Spleen (tissue), 11 donors: ENCODE data around the gene RERE. TPM values are rescaled to one million over a fixed set of nuclear protein-coding genes. Genes with fewer than 3 reads are reported as not detected.
"Not testable (repeated sequence)": the region's sequence is repeated elsewhere in the genome, so short reads cannot be mapped to it uniquely, and the experiment has no call there.

Experiments used
- DNase-seq: peaks from one replicate; pipeline ENCODE4 v3.0.0-alpha.2; 2020
- H3K27ac ChIP-seq, 8 donors: fragments of 200-600 bp; sonication (generic) in 7 of 8; 1 replicate in 4 of 8; 2 replicates in 4 of 8; pipeline versions ENCODE4 v1.5.0 to v1.8.0; 2016 to 2021; ENCODE audit warnings: inconsistent platforms in 4 of 8, mild to moderate bottlenecking in 4 of 8, moderate library complexity in 1 of 8
- H3K27me3 ChIP-seq, 7 donors: fragments of 200-600 bp; sonication (generic) in 6 of 7; replicated peaks in 1 of 7; 1 replicate in 4 of 7; 2 replicates in 3 of 7; pipeline versions ENCODE4 v1.5.0 to v1.8.0; 2016 to 2021; ENCODE audit warnings: inconsistent platforms in 3 of 7, mild to moderate bottlenecking in 1 of 7
- H3K36me3 ChIP-seq, 6 donors: fragments of 200-600 bp; sonication (generic) in 5 of 6; 1 replicate in 4 of 6; 2 replicates in 2 of 6; pipeline versions ENCODE4 v1.5.0 to v1.8.0; 2016 to 2021; ENCODE audit warnings: inconsistent platforms in 2 of 6
- H3K4me1 ChIP-seq, 6 donors: fragments of 200-600 bp; sonication (generic) in 5 of 6; 1 replicate in 3 of 6; 2 replicates in 3 of 6; pipeline versions ENCODE4 v1.5.0 to v1.8.0; 2016 to 2021; ENCODE audit warnings: inconsistent platforms in 3 of 6
- H3K4me3 ChIP-seq, 8 donors: fragments of 200-600 bp; sonication (generic) in 7 of 8; 1 replicate in 4 of 8; 2 replicates in 4 of 8; pipeline versions ENCODE4 v1.5.0 to v1.8.0; 2016 to 2021; ENCODE audit warnings: inconsistent platforms in 4 of 8, mild to moderate bottlenecking in 4 of 8, moderate library complexity in 2 of 8
- H3K9me3 ChIP-seq, 8 donors: fragments of 200-600 bp; sonication (generic) in 7 of 8; 1 replicate in 4 of 8; 2 replicates in 4 of 8; pipeline versions ENCODE4 v1.5.0 to v1.8.0; 2016 to 2021; ENCODE audit warnings: inconsistent platforms in 4 of 8
- POLR2A ChIP-seq, 3 donors: fragments of 450-650 bp; IDR thresholded peaks; one replicate each; pipeline ENCODE4 v1.5.1; 2017; ENCODE audit warnings: antibody characterized with exemption in 3 of 3, mild to moderate bottlenecking in 1 of 3
- POLR2AphosphoS5 ChIP-seq, 3 donors: sonication (generic); formaldehyde crosslinking; IDR thresholded peaks; one replicate each; pipeline ENCODE4 v1.5.1; 2017; ENCODE audit warnings: antibody characterized with exemption in 3 of 3
- WGBS, 5 donors: extraction: QIAGEN DNeasy Blood & Tissue Kit in 3 of 5; methylation state at CpG; one replicate each; pipeline versions ENCODE4 v1.1.5 to v1.1.7; 2013 to 2018; 5-methylcytosine and 5-hydroxymethylcytosine counted together
- intact Hi-C: fragments of 100-400 bp; cut with DNase I; formaldehyde crosslinking; loops from one replicate; pipeline ENCODE4 v1.15.0; 2023; ENCODE audit warnings: low total_unique reads
- polyA plus RNA-seq, 3 donors: library from polyadenylated mRNA; stranded (reverse); fragments of 200-250 nt; gene quantifications; one replicate each; pipeline ENCODE4 v1.2.1, GENCODE V29; 2013
- total RNA-seq, 7 donors: library from RNA; depleted of rRNA in 3 of 7; stranded (reverse); fragments of >200 nt in 3 of 7; fragmentation: NEBNext Ultra II Directional in 4 of 7; extraction: Animal tissue kit (Norgen Biotek cat#: 25700) in 4 of 7; gene quantifications; one replicate each; pipeline versions ENCODE4 v1.1.0 to v1.2.1, GENCODE V29; 2016 to 2021
- TF ChIP-seq, protein P1 (sequence below), 11 experiments: fragments of 200-600 bp in 7 of 11; fragments of 450-650 bp in 4 of 11; sonication (generic) in 4 of 11; IDR thresholded peaks in 8 of 11; conservative IDR thresholded peaks in 3 of 11; 1 replicate in 7 of 11; 2 replicates in 4 of 11; pipeline versions ENCODE4 v1.4.0 to v1.8.0; 2016 to 2021; ENCODE audit warnings: antibody characterized with exemption in 11 of 11, inconsistent platforms in 4 of 11, mild to moderate bottlenecking in 1 of 11
- donor health status: healthy with polysubstance abuse.
- donor health status: DM: no; HTN: no; CAD: no; lungs with moderate emphysema.
- donor health status: DM: no; HTN: no; CAD: no.
- donor health status: Bipolar disorder and iron deficiency.
- donor health status: healthy.
- donor health status: DM: no; HTN: no; CAD: no.
- donor health status: DM: yes; HTN: yes; CAD: no.

The RERE gene
- total and polyA plus RNA-seq, 10 donors, result 10.3 to 149 (median 117) TPM

DNA sequence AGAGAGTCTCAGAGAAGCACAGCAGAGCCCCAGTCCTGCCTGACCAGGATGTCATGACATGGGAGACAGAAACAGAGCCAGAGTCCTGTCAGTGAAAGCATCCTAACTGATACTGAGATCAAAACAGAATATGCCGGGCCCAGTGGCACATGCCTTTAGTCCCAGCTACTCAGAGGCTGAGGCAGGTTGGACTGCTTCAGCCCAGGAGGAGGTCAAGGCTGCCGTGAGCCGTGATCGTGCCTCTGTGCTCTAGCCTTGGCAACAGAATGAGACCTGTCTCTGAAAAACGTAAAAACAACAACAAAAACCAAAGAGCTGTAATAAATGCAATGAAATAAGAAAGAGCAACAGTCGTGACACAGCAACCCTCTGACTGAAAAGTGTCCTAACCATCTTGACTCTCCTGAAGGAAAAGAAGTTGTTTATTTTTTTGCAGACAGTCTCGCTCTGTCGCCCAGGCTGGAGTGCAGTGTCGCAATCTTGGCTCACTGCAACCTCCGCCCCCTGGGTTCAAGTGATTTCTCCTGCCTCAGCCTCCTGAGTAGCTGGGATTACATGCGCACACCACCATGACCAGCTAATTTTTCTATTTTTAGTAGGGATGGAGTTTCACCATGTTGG is 310.3 kb downstream of the RERE start:
- 72 to 85% (median 80%) methylated on average over 11 of the region's 11 CpGs for WGBS, 5 donors
- Histone ChIP-seq H3K9me3 (no peaks in the 10 kb centered on the region), H3K27me3 (no peaks in the 10 kb centered on the region), H3K36me3 (peaks cover 0 to 40% (median 4%) of the 10 kb centered on the region in 6 donors), H3K4me1 (peaks cover 10 to 36% (median 20%) of the 10 kb centered on the region in 6 donors), H3K27ac (peak overlapping the region in 1 of 8 donors; percentile 14), H3K4me3 (no peak overlapping the region)
- TF ChIP-seq POLR2A (IDR thresholded peaks at IDR 0.05) (no peak), POLR2AphosphoS5 (IDR thresholded peaks at IDR 0.05) (no peak)
- TF ChIP-seq, protein P1, sequence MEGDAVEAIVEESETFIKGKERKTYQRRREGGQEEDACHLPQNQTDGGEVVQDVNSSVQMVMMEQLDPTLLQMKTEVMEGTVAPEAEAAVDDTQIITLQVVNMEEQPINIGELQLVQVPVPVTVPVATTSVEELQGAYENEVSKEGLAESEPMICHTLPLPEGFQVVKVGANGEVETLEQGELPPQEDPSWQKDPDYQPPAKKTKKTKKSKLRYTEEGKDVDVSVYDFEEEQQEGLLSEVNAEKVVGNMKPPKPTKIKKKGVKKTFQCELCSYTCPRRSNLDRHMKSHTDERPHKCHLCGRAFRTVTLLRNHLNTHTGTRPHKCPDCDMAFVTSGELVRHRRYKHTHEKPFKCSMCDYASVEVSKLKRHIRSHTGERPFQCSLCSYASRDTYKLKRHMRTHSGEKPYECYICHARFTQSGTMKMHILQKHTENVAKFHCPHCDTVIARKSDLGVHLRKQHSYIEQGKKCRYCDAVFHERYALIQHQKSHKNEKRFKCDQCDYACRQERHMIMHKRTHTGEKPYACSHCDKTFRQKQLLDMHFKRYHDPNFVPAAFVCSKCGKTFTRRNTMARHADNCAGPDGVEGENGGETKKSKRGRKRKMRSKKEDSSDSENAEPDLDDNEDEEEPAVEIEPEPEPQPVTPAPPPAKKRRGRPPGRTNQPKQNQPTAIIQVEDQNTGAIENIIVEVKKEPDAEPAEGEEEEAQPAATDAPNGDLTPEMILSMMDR (IDR thresholded peaks at IDR 0.05 in 8 of 11, conservative IDR thresholded peaks at IDR 0.05 in 3 of 11), result no peak
- intact Hi-C loops, result no loop called here
- DNase-seq, result no peak

DNA sequence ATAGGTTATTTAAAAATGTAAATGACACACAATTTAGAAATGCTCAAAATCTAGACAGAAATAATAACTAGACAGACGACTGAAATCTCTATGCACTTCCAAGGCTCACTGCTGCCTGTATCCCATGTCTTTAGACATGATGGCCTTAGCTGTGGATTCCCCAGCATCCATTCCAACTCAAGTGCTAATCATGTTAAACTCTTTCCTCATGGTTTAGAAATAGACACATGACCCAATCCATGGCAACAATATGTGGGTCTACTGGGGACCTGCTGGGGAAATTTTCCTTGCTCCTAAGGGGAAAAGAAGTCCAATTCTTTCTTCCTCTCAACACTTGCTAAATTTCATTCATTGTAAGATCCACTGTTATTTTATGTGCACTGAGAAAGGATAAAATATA is 311.0 kb downstream of the RERE start:
- H3K27me3 ChIP-seq, result no peaks in the 10 kb centered on the region
- peaks cover 10 to 33% (median 19%) of the 10 kb centered on the region in 6 donors for H3K4me1 ChIP-seq
- H3K36me3 ChIP-seq, result peaks cover 0 to 40% (median 4%) of the 10 kb centered on the region in 6 donors
- H3K4me3 ChIP-seq, result no peak overlapping the region
- no peaks in the 10 kb centered on the region for H3K9me3 ChIP-seq
- TF ChIP-seq POLR2AphosphoS5 (IDR thresholded peaks at IDR 0.05) (no peak), POLR2A (IDR thresholded peaks at IDR 0.05) (no peak)
- TF ChIP-seq, protein P1 (IDR thresholded peaks at IDR 0.05 in 8 of 11, conservative IDR thresholded peaks at IDR 0.05 in 3 of 11), result no peak
- 78 to 95% (median 92%) methylated on average over 1 of the region's 1 CpG for WGBS, 5 donors
- no peak for DNase-seq
- H3K27ac ChIP-seq, result no peak overlapping the region
- intact Hi-C loops, result no loop called here

GRCh38 chr1:8503842-8504241 is 313.6 kb downstream of the RERE start:
- H3K4me1 ChIP-seq, result peaks cover 0 to 18% (median 0%) of the 10 kb centered on the region in 6 donors
- intact Hi-C loops, result no loop called here
- DNase-seq, result no peak
- H3K9me3 ChIP-seq, result no peaks in the 10 kb centered on the region
- peaks cover 0 to 44% (median 4%) of the 10 kb centered on the region in 6 donors for H3K36me3 ChIP-seq
- 89 to 97% (median 92%) methylated on average over 2 of the region's 2 CpGs for WGBS, 5 donors
- H3K27ac ChIP-seq, result no peak overlapping the region
- H3K27me3 ChIP-seq, result no peaks in the 10 kb centered on the region
- TF ChIP-seq POLR2AphosphoS5 (IDR thresholded peaks at IDR 0.05), result no peak
- TF ChIP-seq, protein P1 (IDR thresholded peaks at IDR 0.05 in 8 of 11, conservative IDR thresholded peaks at IDR 0.05 in 3 of 11), result no peak
- no peak for TF ChIP-seq POLR2A (IDR thresholded peaks at IDR 0.05)
- no peak overlapping the region for H3K4me3 ChIP-seq

DNA sequence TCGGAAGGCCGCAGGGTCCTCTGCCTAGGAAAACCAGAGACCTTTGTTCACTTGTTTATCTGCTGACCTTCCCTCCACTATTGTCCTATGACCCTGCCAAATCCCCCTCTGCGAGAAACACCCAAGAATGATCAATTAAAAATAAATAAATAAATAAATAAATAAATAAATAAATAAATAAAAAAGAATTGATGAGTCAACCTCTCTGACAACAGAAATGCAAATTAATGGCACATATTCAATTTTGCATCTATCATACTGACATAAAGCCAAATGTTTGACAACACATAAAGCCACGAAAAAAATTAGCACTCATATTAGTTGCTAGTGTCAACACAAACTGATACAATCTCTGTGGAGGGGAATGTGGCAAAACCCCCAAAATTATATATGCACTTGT is 314.5 kb downstream of the RERE start:
- intact Hi-C loops, H3K27me3 ChIP-seq, DNase-seq, H3K27ac ChIP-seq, H3K9me3 ChIP-seq, H3K4me3 ChIP-seq: not testable (repeated sequence)
- WGBS, 5 donors, result 71 to 96% (median 79%) methylated on average over 3 to 4 of the region's 4 CpGs
- peaks cover 0 to 38% (median 4%) of the 10 kb centered on the region in 6 donors for H3K36me3 ChIP-seq
- H3K4me1 ChIP-seq, result peaks cover 0 to 25% (median 5%) of the 10 kb centered on the region in 6 donors
